Measurements from ENCODE around the gene ITGB1.
"Not testable (repeated sequence)": the region's sequence is repeated elsewhere in the genome, so short reads cannot be mapped to it uniquely, and the experiment has no call there.

ITGB1 gene

GRCh38 chr10:32980242-32980557, 22.2 kb upstream of the ITGB1 start:
- DNase-seq = no peak

DNA sequence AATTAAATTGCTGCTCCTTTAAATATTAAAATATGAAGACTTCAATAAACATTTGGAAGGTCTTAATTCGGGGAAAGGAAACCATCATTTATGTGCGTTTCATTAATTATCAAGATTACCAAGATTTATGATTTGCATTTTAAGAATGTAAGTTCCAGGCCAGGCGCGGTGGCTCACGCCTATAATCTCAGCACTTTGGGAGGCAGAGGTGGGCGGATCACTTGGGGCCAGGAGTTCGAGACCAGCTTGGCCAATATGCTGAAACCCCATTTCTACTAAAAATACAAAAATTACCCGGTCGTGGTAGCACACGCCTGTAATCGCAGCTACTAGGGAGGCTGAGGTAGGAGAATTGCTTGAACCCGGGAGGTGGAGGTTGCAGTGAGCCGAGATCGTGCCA, 21.7 kb upstream of the ITGB1 start:
- DNase-seq = not testable (repeated sequence)

DNA sequence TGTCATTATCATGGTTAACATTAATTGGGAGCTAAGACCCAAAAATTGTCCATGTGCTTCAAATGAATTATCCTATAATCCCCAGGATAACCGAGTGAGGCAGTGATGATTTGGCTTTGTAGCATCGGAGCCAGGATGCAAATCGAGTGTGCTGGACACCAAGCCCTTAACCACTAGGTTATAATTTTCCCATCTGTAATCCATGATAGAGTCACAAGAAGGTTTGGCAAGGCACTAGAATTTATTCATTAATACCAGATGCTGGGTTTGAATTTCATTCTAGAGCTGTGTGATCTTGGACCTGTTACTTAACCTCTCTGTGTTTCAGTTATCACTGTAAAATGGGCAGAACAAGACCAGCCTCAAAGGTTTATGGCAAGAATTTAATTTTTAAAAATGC, 21.0 kb upstream of the ITGB1 start:
- DNase-seq = no peak

DNA sequence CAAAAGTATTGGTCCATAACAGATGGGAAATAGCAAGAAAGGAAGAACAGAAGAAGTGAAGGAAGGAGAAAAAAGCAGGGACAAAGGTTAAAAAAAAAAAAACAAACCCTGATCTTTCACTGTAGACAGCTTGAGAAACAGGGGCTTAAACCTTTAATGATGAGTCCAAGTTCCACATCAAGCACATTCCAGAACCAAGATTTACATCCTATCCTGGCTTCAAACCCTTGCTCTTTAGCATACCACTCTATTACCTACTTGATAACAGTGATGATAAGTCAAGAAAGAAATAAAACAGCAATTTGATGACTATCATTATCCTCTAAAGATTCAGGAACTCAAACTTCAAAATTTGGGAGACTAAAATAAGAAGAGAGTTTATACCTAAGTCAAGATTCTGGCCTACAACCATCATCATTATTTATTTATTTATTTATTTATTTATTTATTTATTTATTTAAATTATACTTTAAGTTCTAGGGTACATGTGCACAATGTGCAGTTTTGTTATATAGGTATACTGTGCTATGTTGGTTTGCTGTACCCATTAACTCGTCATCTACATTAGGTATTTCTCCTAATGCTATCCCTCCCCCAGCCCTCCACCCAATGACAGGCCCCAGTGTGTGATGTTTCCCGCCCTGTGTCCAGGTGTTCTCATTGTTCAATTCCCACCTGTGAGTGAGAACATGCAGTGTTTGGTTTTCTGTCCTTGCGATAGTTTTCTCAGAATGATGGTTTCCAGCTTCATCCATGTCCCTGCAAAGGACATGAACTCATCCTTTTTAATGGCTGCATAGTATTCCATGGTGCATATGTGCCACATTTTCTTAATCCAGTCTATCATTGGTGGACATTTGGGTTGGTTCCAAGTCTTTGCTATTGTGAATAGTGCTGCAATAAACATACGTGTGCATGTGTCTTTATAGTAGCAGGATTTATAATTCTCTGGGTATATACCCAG, 20.1 kb upstream of the ITGB1 start:
- DNase-seq = not testable (repeated sequence)

GRCh38 chr10:32976338-32976737, 18.3 kb upstream of the ITGB1 start:
- DNase-seq = no peak

GRCh38 chr10:32972929-32973328, 14.9 kb upstream of the ITGB1 start:
- DNase-seq = no peak

- no peak for DNase-seq
Measured at GRCh38 chr10:32972460-32972859, 14.4 kb upstream of the ITGB1 start.

- DNase-seq = no peak
Measured at GRCh38 chr10:32971536-32972091, 13.6 kb upstream of the ITGB1 start.

DNA sequence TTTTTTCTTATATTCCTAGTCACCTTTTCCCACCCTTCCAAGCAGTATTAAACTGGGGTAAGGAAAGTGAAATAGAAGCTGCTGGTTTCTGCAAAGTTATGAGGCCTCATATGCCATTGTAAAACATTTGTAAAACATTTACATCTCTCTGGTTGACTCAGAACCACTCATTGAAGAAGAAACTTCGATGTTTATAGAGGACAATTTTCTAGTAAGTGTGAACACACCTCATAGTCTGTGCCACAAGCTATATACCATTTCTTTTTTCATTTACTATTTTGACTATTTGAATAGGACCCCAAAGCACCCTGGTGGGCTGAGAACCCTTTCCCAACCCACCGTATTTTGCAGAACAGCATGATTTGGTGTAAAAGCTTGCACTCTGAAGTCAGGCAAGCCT, 12.9 kb upstream of the ITGB1 start:
- no peak for DNase-seq

DNA sequence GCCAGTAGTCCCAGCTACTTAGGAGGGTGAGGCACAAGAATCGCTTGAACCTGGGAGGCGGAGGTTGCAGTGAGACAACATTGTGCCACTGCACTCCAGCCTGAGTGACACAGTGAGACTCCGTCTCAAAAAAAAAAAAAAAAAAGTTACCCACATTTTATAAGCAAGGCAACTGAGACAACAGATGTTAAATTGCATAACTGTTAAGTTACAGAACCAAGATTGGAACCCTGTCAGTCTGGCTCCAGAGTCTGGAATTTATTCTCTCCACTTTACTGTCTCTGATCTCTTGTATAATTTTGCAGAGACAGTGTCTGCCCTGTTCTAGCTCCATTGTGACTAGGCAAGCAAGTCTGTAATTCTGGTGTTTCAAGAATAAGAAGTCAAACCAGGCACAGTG, 6.2 kb upstream of the ITGB1 start:
- no peak for DNase-seq

GRCh38 chr10:32963096-32963495, 5.1 kb upstream of the ITGB1 start:
- DNase-seq = peak; percentile 77 to 81

DNA sequence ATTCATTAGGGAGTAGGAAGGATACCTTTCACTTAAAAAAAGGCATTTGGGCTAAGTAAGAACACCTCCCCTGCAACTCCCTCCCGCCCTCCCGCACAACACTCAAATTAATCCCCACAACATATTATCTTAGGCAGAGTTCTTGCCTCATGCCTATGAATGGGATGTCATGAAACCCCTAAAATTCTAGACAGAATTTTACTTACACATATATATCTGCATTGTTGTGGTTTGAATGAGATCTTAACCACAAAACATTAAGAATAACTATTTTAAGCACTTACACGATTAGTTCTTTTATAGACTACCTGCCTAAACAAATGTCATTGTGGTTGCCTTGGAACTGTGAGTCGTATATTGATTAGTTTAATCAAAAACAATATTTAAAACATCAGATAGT, 4.5 kb upstream of the ITGB1 start:
- no peak for DNase-seq

- peak; percentile 81 to 82 for DNase-seq
Measured at GRCh38 chr10:32961895-32962369, 3.9 kb upstream of the ITGB1 start.

GRCh38 chr10:32961343-32961894, 3.4 kb upstream of the ITGB1 start:
- peak; percentile 54 to 77 for DNase-seq

DNA sequence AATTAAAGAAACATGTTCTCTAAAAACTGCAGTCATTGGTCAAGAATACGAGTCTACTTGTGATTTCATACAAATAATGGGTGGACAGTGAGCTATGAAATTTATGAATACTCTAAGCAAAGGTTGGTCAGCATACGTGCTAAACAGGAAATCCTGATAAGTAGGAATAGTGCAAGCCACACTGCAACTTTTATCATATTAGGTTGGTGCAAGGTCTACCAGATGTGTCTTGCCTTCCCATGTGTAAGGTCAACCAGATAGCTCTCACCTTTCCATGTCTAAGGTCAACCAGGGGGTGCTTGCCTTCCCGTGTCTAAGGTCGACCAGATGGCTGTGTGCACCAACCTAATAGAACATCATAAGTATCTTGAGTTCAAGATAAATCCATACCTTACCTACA, 2.0 kb upstream of the ITGB1 start:
- DNase-seq = peak in 1 of 2 donors; percentile 12

- no peak for DNase-seq
Measured at GRCh38 chr10:32959006-32959920, 1.2 kb upstream of the ITGB1 start.

- peak; percentile 65 to 82 for DNase-seq
Measured at GRCh38 chr10:32957341-32958084, 517 bp downstream of the ITGB1 start.

- DNase-seq = no peak
Measured at GRCh38 chr10:32956365-32957197, 1.4 kb downstream of the ITGB1 start.

- DNase-seq = no peak
Measured at GRCh38 chr10:32955790-32956189, 2.2 kb downstream of the ITGB1 start.

DNA sequence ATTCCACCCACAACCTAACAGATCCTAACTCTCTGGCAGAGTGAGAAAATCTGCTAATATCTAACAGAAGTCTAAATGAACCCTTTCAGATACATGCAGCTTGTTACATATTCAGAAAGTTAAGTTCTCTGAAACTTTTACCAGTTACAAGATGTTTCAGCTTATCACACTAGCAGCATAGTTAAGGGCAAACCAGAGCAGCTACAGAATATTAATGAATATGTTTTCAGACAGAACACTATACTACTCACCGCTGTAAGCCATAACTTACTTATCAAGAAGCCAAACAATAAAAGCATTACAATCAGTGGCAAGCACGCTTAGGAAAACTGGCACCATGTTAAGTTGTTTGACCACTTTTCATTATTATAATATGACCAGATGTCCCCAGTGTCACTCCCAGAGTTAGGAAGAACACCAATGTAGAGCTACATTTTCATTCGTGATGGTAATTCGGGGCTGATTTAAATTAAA, 2.7 kb downstream of the ITGB1 start:
- DNase-seq = no peak

Measured in inflammatory macrophage (primary cell).